ENCODE measurements around the gene TSPAN15.
"Not testable (repeated sequence)": the region's sequence is repeated elsewhere in the genome, so short reads cannot be mapped to it uniquely, and the experiment has no call there.

- TF ChIP-seq EP300, CTCF (IDR thresholded peaks at IDR 0.05): not testable (repeated sequence)
Observed at GRCh38 chr10:69450395-69450794, 870 bp upstream of the TSPAN15 start.
